Left lobe of liver (tissue), 2 donors: ENCODE measurements around the gene KLHL28. TPM values are rescaled to one million over a fixed set of nuclear protein-coding genes. Genes with fewer than 3 reads are reported as not detected.

ENCODE experiments used
- ATAC-seq: fragments of 200-7000 bp; cut with Tn5 transposase; one replicate; pipeline ENCODE4 v1.9.1; 2020; ENCODE audit warnings: mild to moderate bottlenecking, moderate library complexity
- DNase-seq: peaks from one replicate; pipeline ENCODE4 v3.0.0-alpha.2; 2020; ENCODE audit warnings: low spot score
- total RNA-seq: library from RNA; stranded (reverse); gene quantifications from one replicate; pipeline ENCODE4 v1.2.1, GENCODE V29; 2021
- donor health status: DM: no; HTN: no; CAD: no; lungs with moderate emphysema.
- donor health status: DM: no; HTN: yes; CAD: no.

KLHL28 gene
- total RNA-seq = 6.2 TPM

GRCh38 chr14:44961554-44962333, at the start of gene KLHL28, which contains the start of gene TOGARAM1:
TSS of gene KLHL28 (minus strand) at chr14:44961947. CDS start at chr14:44945928, 16,019 bp downstream.
TSS of gene TOGARAM1 (plus strand) at chr14:44962190. CDS start at chr14:44962422, 232 bp downstream.
- DNase-seq (peak; percentile 98), ATAC-seq (peak; percentile 91)

GRCh38 chr14:45003924-45004323, 42.2 kb upstream of the KLHL28 start:
- ATAC-seq (peak; percentile 62), DNase-seq (no peak)

GRCh38 chr14:44995770-44996294, 34.1 kb upstream of the KLHL28 start:
- DNase-seq (no peak), ATAC-seq (no peak)

- no peak for ATAC-seq
- DNase-seq = no peak
Observed at GRCh38 chr14:44995196-44995595, 33.4 kb upstream of the KLHL28 start.

- no peak for DNase-seq
Observed at GRCh38 chr14:44990533-44990932, 28.8 kb upstream of the KLHL28 start.

GRCh38 chr14:44989497-44990440, 28.0 kb upstream of the KLHL28 start:
- DNase-seq (no peak), ATAC-seq (no peak)

More at GRCh38 chr14:44990533-44990932, 28.8 kb upstream of the KLHL28 start:
- ATAC-seq = no peak

GRCh38 chr14:44988694-44989093, 26.9 kb upstream of the KLHL28 start:
- no peak for DNase-seq
- no peak for ATAC-seq

- DNase-seq = no peak
- ATAC-seq = no peak
Observed at GRCh38 chr14:44982594-44982993, 20.8 kb upstream of the KLHL28 start.

- no peak for DNase-seq
- ATAC-seq = no peak
Observed at GRCh38 chr14:44981198-44981597, 19.5 kb upstream of the KLHL28 start.

GRCh38 chr14:44979740-44980356, 18.1 kb upstream of the KLHL28 start:
- ATAC-seq (peak; percentile 80), DNase-seq (no peak)

- ATAC-seq = no peak
- no peak for DNase-seq
Observed at GRCh38 chr14:44979273-44979672, 17.5 kb upstream of the KLHL28 start.

- no peak for ATAC-seq
Observed at GRCh38 chr14:44971459-44971858, 9.7 kb upstream of the KLHL28 start.

GRCh38 chr14:44970907-44971306, 9.2 kb upstream of the KLHL28 start:
- DNase-seq (no peak), ATAC-seq (no peak)

More at GRCh38 chr14:44971459-44971858, 9.7 kb upstream of the KLHL28 start:
- no peak for DNase-seq

GRCh38 chr14:44968714-44969113, 7.0 kb upstream of the KLHL28 start:
- ATAC-seq = no peak
- no peak for DNase-seq

GRCh38 chr14:44966601-44967336, 5.0 kb upstream of the KLHL28 start:
- DNase-seq = no peak
- ATAC-seq = no peak

GRCh38 chr14:44963775-44964380, 2.1 kb upstream of the KLHL28 start:
- peak; percentile 58 for DNase-seq

GRCh38 chr14:44963044-44963528, 1.3 kb upstream of the KLHL28 start:
- no peak for ATAC-seq
- no peak for DNase-seq

More at GRCh38 chr14:44963775-44964380, 2.1 kb upstream of the KLHL28 start:
- peak; percentile 37 for ATAC-seq

GRCh38 chr14:44962334-44963043, 742 bp upstream of the KLHL28 start:
- ATAC-seq = peak; percentile 60
- DNase-seq = peak; percentile 51

GRCh38 chr14:44961151-44961553, 595 bp downstream of the KLHL28 start:
- peak; percentile 41 for ATAC-seq
- no peak for DNase-seq
